SK-N-SH (cell line): ENCODE measurements around the gene CCDC174. TPM values are rescaled to one million over a fixed set of nuclear protein-coding genes. Genes with fewer than 3 reads are reported as not detected.

Experiments
- CTCF ChIA-PET: fragments of 300-600, 350-600 bp; formaldehyde crosslinking; extraction: SDS; loops from one replicate; lab custom pipeline; 2021; lab: Yijun Ruan, JAX
- POLR2A ChIA-PET: fragments of 350-600 bp; sonication (Branson Sonifier 250); formaldehyde crosslinking; extraction: SDS; loops from one replicate; lab custom pipeline; 2020; ENCODE audit warnings: antibody characterized with exemption, inconsistent platforms; lab: Yijun Ruan, JAX
- DNase-seq: peaks from one replicate; pipeline ENCODE4 v3.0.0; 2012
- H2AFZ ChIP-seq: fragments of 200-600 bp; sonication (generic); 2 replicates; pipeline ENCODE4 v1.8.1; 2016; ENCODE audit warnings: antibody characterized with exemption, mild to moderate bottlenecking, low read depth
- H3F3A ChIP-seq: fragments of 200-600 bp; sonication (generic); replicated peaks from 2 replicates; pipeline ENCODE3; 2016; ENCODE audit warnings: antibody characterized with exemption, mild to moderate bottlenecking; ENCODE audit not compliant: insufficient read depth
- H3K27ac ChIP-seq, 2 experiments: fragments of 200-500 bp in 1 of 2; fragments of 200-600 bp in 1 of 2; sonication (Bioruptor generic) in 1 of 2; sonication (generic), shearing (Covaris generic) in 1 of 2; 2 replicates each; pipeline versions ENCODE4 v1.5.1 to v1.6.1; 2014 to 2016; ENCODE audit warnings: low read depth in 2 of 2, inconsistent platforms in 1 of 2, low read length in 1 of 2, mild to moderate bottlenecking in 1 of 2, mixed read lengths in 1 of 2
- H3K27me3 ChIP-seq: fragments of 200-600 bp; sonication (generic), shearing (Covaris generic); 2 replicates; pipeline ENCODE4 v1.6.1; 2016; ENCODE audit warnings: mixed run types; ENCODE audit not compliant: insufficient read depth
- H3K36me3 ChIP-seq, 2 experiments: fragments of 200-500 bp in 1 of 2; fragments of 200-600 bp in 1 of 2; sonication (Bioruptor generic) in 1 of 2; sonication (generic) in 1 of 2; replicated peaks in 1 of 2; 2 replicates each; pipeline versions ENCODE3 to v1.5.1; 2014 to 2016; ENCODE audit warnings: low read length in 1 of 2, mild to moderate bottlenecking in 1 of 2; ENCODE audit not compliant: insufficient read depth in 2 of 2, control insufficient read depth in 1 of 2
- H3K4me1 ChIP-seq, 2 experiments: fragments of 200-500 bp in 1 of 2; fragments of 200-600 bp in 1 of 2; sonication (Bioruptor generic) in 1 of 2; sonication (generic), shearing (Covaris generic) in 1 of 2; 2 replicates each; pipeline versions ENCODE4 v1.5.1 to v1.6.1; 2014 to 2016; ENCODE audit warnings: low read depth in 1 of 2, low read length in 1 of 2, mixed run types in 1 of 2; ENCODE audit not compliant: insufficient read depth in 2 of 2, control insufficient read depth in 1 of 2
- H3K4me2 ChIP-seq: fragments of 200-600 bp; sonication (generic), shearing (Covaris generic); 2 replicates; pipeline ENCODE4 v1.6.1; 2017; ENCODE audit warnings: mixed run types
- H3K4me3 ChIP-seq, 2 experiments: fragments of 200-500 bp in 1 of 2; fragments of 200-600 bp in 1 of 2; sonication (Bioruptor generic) in 1 of 2; sonication (generic), shearing (Covaris generic) in 1 of 2; 2 replicates each; pipeline versions ENCODE4 v1.5.1 to v1.8.1; 2014 to 2016; ENCODE audit warnings: low read depth in 2 of 2, inconsistent platforms in 1 of 2, low read length in 1 of 2, mild to moderate bottlenecking in 1 of 2, mixed read lengths in 1 of 2, moderate library complexity in 1 of 2
- H3K79me2 ChIP-seq: fragments of 200-600 bp; sonication (generic); 2 replicates; pipeline ENCODE4 v1.8.1; 2017; ENCODE audit warnings: mild to moderate bottlenecking; ENCODE audit not compliant: insufficient read depth
- H3K9ac ChIP-seq: fragments of 200-600 bp; sonication (generic); 2 replicates; pipeline ENCODE4 v1.6.1; 2017; ENCODE audit warnings: mixed run types
- H3K9me2 ChIP-seq: fragments of 200-600 bp; sonication (generic); 2 replicates; pipeline ENCODE4 v1.6.1; 2017; ENCODE audit warnings: mixed run types
- H3K9me3 ChIP-seq: fragments of 200-600 bp; sonication (generic); 2 replicates; pipeline ENCODE4 v1.6.1; 2017; ENCODE audit warnings: mixed run types, mild to moderate bottlenecking, moderate library complexity
- H4K20me1 ChIP-seq: fragments of 200-600 bp; sonication (generic); 2 replicates; pipeline ENCODE4 v1.6.1; 2017; ENCODE audit warnings: mild to moderate bottlenecking, mixed run types; ENCODE audit not compliant: insufficient read depth
- CHD2 ChIP-seq: fragments of 150-350 bp; IDR thresholded peaks from 2 replicates; pipeline ENCODE4 v1.6.1; 2018; ENCODE audit warnings: low read length; ENCODE audit not compliant: partially characterized antibody
- ELF1 ChIP-seq: IDR thresholded peaks from 2 replicates; pipeline ENCODE4 v1.4.0; 2012
- EZH2phosphoT487 ChIP-seq: fragments of 200-600 bp; sonication (generic); IDR thresholded peaks from 2 replicates; pipeline ENCODE4 v1.6.1; 2017; ENCODE audit warnings: low read depth, mixed run types, mild to moderate bottlenecking, antibody characterized with exemption, moderate library complexity, borderline replicate concordance
- FOSL2 ChIP-seq: IDR thresholded peaks from 2 replicates; pipeline ENCODE4 v1.4.0; 2012; ENCODE audit warnings: low read depth, mild to moderate bottlenecking, moderate library complexity, borderline replicate concordance
- FOXJ3 ChIP-seq: sonication (generic); formaldehyde crosslinking; IDR thresholded peaks from 2 replicates; pipeline ENCODE4 v1.5.1; 2020; ENCODE audit warnings: mild to moderate bottlenecking, missing genetic modification reagents
- GATA2 ChIP-seq: sonication (generic); formaldehyde crosslinking; IDR thresholded peaks from 2 replicates; pipeline ENCODE4 v1.5.0; 2020; ENCODE audit warnings: mild to moderate bottlenecking, missing genetic modification reagents
- JUND ChIP-seq: IDR thresholded peaks from 2 replicates; pipeline ENCODE4 v1.4.0; 2012
- MEF2A ChIP-seq: IDR thresholded peaks from 2 replicates; pipeline ENCODE4 v1.4.0; 2012; ENCODE audit warnings: low read depth, borderline replicate concordance
- RCOR1 ChIP-seq: fragments of 150-350 bp; IDR thresholded peaks from 2 replicates; pipeline ENCODE4 v1.6.1; 2017; ENCODE audit warnings: antibody characterized with exemption, low read length
- RFX5 ChIP-seq: IDR thresholded peaks from 2 replicates; pipeline ENCODE4 v1.6.1; 2012; ENCODE audit warnings: mild to moderate bottlenecking, improper control_type of control experiment, low read length
- RXRA ChIP-seq: IDR thresholded peaks from 2 replicates; pipeline ENCODE4 v1.4.0; 2012; ENCODE audit warnings: low read depth, mild to moderate bottlenecking, borderline replicate concordance
- SMC3 ChIP-seq: IDR thresholded peaks from 2 replicates; pipeline ENCODE4 v1.6.1; 2012; ENCODE audit warnings: low read depth, low read length, improper control_type of control experiment
- TCF12 ChIP-seq: IDR thresholded peaks from 2 replicates; pipeline ENCODE4 v1.4.0; 2012
- WGBS: methylation state at CpG from one replicate; pipeline ENCODE4 v1.1.6; 2017; ENCODE audit warnings: low lambda C conversion rate; 5-methylcytosine and 5-hydroxymethylcytosine counted together
- polyA plus RNA-seq, 3 experiments: library from polyadenylated mRNA; depleted of rRNA; stranded (reverse); fragments of >200 nt; gene quantifications; 2 replicates each; pipeline ENCODE4 v1.2.3, GENCODE V29; 2012
- TF ChIP-seq, protein P1 (sequence below): IDR thresholded peaks from 2 replicates; pipeline ENCODE4 v1.4.0; 2012; ENCODE audit warnings: low read depth, borderline replicate concordance
- TF ChIP-seq, protein P2 (sequence below): IDR thresholded peaks from 2 replicates; pipeline ENCODE4 v1.4.0; 2012; ENCODE audit warnings: low read depth

Gene CCDC174
- polyA plus RNA-seq, 1 of the 3 experiments (the other 2 are of a cell fraction): 6.6 TPM

- DNase-seq: no peak
- Histone ChIP-seq H2AFZ (no peak overlapping the region), H3K4me1 (no peaks in the 10 kb centered on the region), H3K79me2 (no peaks in the 10 kb centered on the region), H3K36me3 (no peaks in the 10 kb centered on the region), H3K4me2 (no peak overlapping the region), H3K9me3 (no peaks in the 10 kb centered on the region), H4K20me1 (no peaks in the 10 kb centered on the region), H3K9me2 (no peaks in the 10 kb centered on the region), H3K27ac (no peak overlapping the region), H3K4me3 (no peak overlapping the region), H3K27me3 (peaks cover 3% of the 10 kb centered on the region; the same call in 1 of the 2 replicates), H3K9ac (no peak overlapping the region), H3F3A (peaks cover 4% of the 10 kb centered on the region)
- ChIA-PET CTCF (interaction anchor here (0.8 to 1.2 kb wide), 2 partner anchors 23 to 60 kb away, joined by 3 to 4 read pairs; no protein-coding TSS in a partner anchor), POLR2A (no interaction called here)
- TF ChIP-seq TCF12: no peak
- no peak for TF ChIP-seq FOXJ3 (CRISPR knock-in tag)
- no peak for TF ChIP-seq RFX5
- TF ChIP-seq MEF2A: no peak
- TF ChIP-seq CHD2: no peak
- TF ChIP-seq FOSL2: no peak
- no peak for TF ChIP-seq GATA2 (CRISPR knock-in tag)
- TF ChIP-seq SMC3: no peak
- no peak for TF ChIP-seq JUND
- TF ChIP-seq RCOR1: no peak
- TF ChIP-seq, protein P1, sequence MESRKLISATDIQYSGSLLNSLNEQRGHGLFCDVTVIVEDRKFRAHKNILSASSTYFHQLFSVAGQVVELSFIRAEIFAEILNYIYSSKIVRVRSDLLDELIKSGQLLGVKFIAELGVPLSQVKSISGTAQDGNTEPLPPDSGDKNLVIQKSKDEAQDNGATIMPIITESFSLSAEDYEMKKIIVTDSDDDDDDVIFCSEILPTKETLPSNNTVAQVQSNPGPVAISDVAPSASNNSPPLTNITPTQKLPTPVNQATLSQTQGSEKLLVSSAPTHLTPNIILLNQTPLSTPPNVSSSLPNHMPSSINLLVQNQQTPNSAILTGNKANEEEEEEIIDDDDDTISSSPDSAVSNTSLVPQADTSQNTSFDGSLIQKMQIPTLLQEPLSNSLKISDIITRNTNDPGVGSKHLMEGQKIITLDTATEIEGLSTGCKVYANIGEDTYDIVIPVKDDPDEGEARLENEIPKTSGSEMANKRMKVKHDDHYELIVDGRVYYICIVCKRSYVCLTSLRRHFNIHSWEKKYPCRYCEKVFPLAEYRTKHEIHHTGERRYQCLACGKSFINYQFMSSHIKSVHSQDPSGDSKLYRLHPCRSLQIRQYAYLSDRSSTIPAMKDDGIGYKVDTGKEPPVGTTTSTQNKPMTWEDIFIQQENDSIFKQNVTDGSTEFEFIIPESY: no peak
- no peak for TF ChIP-seq ELF1
- TF ChIP-seq, protein P2, sequence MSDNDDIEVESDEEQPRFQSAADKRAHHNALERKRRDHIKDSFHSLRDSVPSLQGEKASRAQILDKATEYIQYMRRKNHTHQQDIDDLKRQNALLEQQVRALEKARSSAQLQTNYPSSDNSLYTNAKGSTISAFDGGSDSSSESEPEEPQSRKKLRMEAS: no peak
- TF ChIP-seq EZH2phosphoT487: no peak
Observed at GRCh38 chr3:14609941-14610340, 41.6 kb upstream of the CCDC174 start.

GRCh38 chr3:14614189-14614588 is 37.4 kb upstream of the CCDC174 start:
- ChIA-PET POLR2A (no interaction called here), CTCF (interaction anchor here (1.3 kb wide), 1 partner anchor 60 kb away, joined by 3 read pairs; no protein-coding TSS in a partner anchor)
- H3F3A ChIP-seq: peaks cover 6% of the 10 kb centered on the region
- no peaks in the 10 kb centered on the region; a peak in 1 of 4 replicates for H3K4me1 ChIP-seq
- no peak overlapping the region for H2AFZ ChIP-seq
- H3K9ac ChIP-seq: no peak overlapping the region
- peaks cover 3% of the 10 kb centered on the region; the same call in 1 of the 2 replicates for H3K27me3 ChIP-seq
- H3K9me3 ChIP-seq: no peaks in the 10 kb centered on the region
- H3K79me2 ChIP-seq: no peaks in the 10 kb centered on the region
- TF ChIP-seq RXRA: no peak
- TF ChIP-seq SMC3: no peak
- no peak for TF ChIP-seq ELF1
- TF ChIP-seq RCOR1: no peak
- TF ChIP-seq FOSL2: no peak
- no peaks in the 10 kb centered on the region for H3K9me2 ChIP-seq
- 32% methylated on average over 1 of the region's 1 CpG for WGBS
- H3K4me3 ChIP-seq: no peak overlapping the region
- no peaks in the 10 kb centered on the region for H4K20me1 ChIP-seq
- H3K36me3 ChIP-seq: no peaks in the 10 kb centered on the region
- no peak overlapping the region for H3K27ac ChIP-seq
- no peak for DNase-seq
- no peak overlapping the region for H3K4me2 ChIP-seq
